Mucosa of gallbladder (tissue), 1 donor: Measurements from ENCODE around the gene ZBED3. TPM values are rescaled to one million over a fixed set of nuclear protein-coding genes. Genes with fewer than 3 reads are reported as not detected.
"Not testable (repeated sequence)": the region's sequence is repeated elsewhere in the genome, so short reads cannot be mapped to it uniquely, and the experiment has no call there.

ENCODE experiments used
- DNase-seq: peaks from one replicate; pipeline ENCODE4 v3.0.0-alpha.2; 2020; ENCODE audit warnings: low spot score
- total RNA-seq: library from RNA; stranded (reverse); gene quantifications from one replicate; pipeline ENCODE4 v1.2.1, GENCODE V29; 2021
- donor health status: DM: no; HTN: no; CAD: no.

The ZBED3 gene, protein sequence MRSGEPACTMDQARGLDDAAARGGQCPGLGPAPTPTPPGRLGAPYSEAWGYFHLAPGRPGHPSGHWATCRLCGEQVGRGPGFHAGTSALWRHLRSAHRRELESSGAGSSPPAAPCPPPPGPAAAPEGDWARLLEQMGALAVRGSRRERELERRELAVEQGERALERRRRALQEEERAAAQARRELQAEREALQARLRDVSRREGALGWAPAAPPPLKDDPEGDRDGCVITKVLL
- 16.6 TPM for total RNA-seq

DNA sequence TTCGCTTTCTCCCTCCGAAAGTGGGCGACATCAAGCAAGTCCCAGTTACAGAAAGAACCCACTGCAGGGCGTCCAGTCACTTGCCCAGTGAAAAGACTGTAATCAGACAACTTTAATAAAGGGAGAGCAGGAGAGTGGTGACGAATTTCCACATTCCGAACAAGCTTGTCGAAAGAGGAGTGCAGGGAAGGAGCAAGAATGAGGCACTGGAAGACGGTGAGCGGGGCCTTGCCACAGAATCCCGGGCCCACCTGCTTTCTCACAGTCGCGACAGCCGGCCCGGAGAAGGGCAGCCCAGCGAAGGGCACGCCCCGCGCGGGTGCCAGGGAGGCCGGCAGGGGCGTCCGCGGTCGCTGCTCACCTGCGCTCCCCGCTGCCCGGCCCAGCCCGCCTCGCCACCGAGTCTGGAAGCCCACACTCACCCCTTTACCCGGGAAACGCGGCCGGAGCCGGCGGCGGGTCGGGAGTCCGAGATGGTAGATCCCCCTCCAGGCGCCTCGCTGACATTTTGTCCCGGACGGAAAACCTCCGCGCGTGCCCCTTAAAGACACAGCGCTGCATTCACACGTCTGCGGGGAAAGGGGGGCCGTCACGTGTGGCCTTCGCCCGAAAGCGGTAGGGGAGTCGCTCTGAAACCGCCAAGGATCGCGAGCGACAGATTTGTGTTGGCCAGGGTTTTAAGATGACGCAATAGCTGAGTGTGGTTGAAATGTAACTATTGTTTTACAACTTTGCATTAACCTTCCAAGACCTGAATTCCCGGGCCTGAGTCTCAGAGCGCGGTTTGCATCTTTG is at the start of gene ZBED3:
Gene ZBED3 (minus strand): TSS at position 597 of the 795 bp plus-strand sequence. CDS start 9,407 bp downstream, outside the sequence.
- DNase-seq = peak; percentile 63

GRCh38 chr5:77133061-77133758 is 46.1 kb upstream of the ZBED3 start:
- peak; percentile 69 for DNase-seq

DNA sequence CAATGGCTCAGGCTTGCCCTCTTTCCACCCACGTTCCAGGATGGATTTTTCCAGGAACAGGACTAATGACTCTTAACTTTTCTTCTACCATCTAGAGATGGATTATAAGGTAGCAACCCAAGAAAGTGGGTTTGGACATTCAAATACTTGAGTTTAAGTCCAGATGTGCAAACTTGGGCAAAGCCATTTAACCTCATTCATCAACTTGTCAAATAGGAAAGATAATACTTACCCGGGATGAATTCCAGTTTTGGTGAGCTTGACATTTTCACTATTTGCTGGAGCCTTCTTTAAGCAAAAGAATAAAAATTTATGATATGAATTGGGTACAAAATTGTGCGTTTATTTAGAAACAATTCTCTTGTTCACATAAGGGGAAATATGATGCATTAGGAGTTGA is 44.3 kb upstream of the ZBED3 start:
- no peak for DNase-seq

DNA sequence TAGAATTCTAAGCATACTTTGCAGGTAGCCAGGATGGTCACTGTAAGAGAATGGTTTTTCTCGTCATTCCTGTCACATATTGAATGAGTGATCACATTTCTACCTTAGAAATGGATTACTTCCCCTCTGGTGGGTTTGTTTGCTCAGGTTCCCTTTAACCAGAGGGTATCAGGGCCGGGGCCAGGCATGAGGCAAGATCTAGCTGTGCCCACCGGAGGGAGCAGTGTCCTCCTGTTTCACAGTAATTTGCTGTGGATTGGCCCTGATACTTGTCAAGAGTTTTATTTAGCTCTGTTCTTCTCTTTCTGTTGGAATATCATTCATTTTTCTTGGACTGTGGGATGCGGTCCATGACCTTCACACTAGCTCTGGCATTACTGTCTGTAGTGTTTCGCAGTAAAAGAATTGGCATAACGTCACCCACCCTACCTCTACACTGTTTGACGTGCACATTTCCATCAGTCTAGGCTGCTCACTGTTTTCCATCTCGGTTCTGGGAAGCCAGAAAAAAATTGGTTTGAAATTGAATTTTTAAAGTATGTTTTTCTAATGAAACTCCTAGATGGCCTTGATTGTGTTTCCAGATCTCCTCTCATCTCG is 42.4 kb upstream of the ZBED3 start:
- DNase-seq = no peak

DNA sequence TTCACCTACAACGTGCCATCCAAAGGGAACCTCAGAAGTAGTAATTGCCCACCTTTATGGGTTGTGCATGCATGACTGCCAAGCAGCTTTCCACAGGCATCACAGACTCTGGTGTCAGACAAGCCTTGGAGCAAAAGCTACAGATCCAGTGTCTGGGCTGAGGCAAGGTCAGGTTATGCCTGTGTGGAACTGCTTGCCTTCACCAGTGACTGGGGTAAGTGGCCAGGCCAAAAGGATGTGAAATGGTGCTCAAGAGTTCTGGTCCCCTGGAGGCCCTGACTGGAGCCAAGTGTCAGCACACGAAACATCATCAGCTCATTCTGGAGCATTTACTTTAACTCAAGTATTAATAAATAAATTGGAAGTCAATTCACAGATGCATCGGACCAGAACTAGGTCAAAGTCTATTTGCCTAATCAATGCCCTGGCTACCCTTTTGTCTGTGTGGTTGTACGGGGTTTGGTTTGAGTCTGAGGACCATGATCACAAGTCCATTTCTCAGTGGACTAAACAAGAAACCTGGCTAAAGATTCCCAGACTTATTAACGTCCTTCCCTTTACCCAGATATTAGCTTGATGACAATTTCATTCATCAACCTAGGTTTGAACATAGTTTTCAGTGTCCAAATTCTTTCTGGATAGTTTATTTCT is 41.5 kb upstream of the ZBED3 start:
- DNase-seq = no peak

GRCh38 chr5:77123057-77123456 is 36.0 kb upstream of the ZBED3 start:
- no peak for DNase-seq

DNA sequence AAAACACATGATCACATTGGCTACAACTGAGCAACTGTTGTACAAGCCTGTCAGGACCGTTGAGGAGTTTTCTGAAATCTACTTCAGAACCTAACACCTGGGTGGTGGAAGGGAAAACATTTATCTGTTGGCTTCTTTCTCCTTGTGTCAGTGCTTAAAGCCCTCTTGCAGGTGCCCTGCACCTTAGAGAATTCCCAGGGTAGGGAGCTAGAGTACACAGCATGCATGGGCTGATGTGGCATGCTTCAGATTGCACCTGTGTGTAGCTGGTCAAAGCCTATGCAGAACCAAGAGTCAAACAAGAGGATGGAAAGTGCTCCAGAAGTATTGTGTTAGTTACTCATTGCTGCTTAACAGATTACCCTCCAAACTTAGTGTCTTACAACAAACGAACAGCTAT is 33.6 kb upstream of the ZBED3 start:
- no peak for DNase-seq

DNA sequence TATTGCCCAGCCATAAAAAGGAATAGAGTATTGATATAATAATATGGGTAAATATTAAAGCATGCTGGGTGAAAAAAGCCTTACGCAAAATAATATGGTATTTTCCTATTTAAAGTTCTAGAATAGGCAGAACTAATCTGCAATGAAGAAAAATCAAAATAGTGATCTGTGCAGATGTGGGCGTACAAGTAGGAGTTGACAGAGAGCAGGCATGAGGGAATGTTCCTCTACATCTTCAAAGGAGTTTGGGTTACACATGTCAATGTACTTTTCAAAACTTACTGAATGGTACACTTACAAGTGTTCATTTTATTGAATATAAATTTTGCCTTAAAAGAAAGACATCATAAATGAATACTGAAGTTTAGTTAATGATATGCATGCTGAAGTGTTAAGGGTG is 33.0 kb upstream of the ZBED3 start:
- no peak for DNase-seq

- no peak for DNase-seq
Observed at GRCh38 chr5:77117161-77117560, 30.1 kb upstream of the ZBED3 start.

- DNase-seq = not testable (repeated sequence)
Observed at GRCh38 chr5:77107035-77107434, 19.9 kb upstream of the ZBED3 start.

DNA sequence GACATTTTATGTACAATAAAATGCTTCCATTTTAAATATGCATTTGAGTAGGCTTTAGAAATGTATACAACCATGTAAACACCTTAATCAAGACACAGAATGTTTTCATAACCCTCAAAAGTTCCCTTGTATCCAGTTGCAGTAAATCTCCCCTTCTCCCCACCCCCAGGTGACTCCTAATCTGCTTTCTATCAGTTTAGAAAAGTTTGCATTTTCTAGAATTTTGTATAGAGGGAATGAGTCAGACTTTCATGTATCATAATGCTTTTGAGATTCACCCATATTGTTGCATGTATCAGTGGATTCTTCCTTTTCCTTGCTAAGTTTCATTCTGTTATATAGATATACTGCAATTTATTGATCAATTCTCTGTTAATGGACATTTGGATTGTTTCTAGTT is 17.7 kb upstream of the ZBED3 start:
- no peak for DNase-seq

DNA sequence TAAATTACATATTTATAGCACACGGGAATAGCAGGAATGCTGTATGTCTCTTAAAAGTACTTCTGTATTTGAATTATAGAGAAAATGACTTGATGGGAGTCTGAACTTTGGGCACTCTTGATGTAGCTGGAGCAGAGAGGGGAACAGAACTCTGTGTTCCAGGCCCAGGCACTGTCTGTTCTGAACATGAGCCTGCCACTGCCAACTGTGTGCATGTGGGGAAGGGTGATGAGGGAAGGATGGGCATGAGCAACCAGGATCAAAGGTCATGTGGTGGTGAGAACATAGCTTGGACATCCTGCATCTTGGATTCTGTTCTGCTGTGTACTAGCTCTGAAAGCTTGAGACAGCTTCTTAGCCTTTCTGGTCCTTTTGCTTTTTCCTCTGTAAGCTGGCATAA is 16.4 kb upstream of the ZBED3 start:
- DNase-seq = no peak

DNA sequence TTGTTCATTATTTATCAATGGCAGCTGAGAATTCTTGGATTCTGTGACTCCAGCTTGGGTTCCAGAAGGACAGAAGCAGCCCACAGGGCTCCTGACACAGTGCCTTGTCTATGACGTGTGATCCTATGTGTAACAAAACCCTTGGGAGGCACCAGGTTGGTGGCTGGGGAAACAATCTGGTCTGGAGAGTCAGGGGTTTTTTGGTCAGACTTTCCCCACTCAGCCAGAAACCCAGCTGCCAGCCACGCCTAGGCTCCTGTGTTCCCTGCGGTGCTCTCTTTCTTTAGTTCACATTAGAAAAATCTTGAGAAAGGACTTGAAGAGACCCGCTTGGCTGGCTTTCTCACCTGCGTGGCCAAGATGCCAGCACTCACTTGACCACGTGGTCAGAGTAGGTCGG is 15.5 kb upstream of the ZBED3 start:
- DNase-seq = no peak

DNA sequence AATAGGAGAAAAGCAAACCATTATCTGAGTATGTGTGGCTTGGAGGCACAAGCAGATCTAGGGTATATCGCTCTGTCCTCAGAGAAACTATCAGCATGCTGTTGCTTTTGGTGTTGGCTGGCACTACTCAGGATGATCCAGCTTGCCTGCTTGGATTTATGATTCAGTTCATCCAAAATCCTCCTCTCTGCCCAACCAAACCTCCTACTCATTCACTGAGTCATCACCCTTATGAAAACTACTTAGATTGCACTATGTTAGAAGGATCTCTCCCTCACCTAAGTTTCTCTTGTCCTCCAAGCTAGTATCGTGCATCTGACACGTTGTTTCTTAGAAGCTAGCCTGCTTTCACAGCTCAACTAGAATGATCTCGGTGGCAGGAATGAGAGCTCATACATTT is 14.2 kb upstream of the ZBED3 start:
- no peak for DNase-seq

- DNase-seq = no peak
Observed at GRCh38 chr5:77095189-77095588, 8.1 kb upstream of the ZBED3 start.

GRCh38 chr5:77087484-77088261 is 588 bp upstream of the ZBED3 start:
- DNase-seq = peak; percentile 19

- DNase-seq = no peak
Observed at GRCh38 chr5:77086368-77086688, 757 bp downstream of the ZBED3 start.

DNA sequence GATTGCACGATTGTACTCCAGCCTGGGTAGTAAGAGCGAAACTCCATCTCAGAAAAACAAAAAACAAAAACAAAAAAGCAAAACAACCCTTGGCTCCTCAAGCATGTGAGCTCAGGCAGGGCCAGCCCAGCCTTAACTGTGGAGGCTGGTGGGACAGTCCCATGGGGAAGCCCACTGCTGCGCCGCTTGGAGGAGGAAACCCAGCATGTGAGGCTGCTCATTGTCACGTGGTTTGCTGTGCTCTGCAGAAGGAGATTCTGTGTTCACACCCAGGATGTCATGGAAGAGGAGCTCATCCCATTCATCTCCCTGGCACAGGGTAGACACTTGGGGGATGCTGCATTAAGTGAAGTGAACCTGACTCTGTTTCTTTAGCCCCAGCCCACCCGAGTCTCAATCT is 4.0 kb downstream of the ZBED3 start:
- no peak for DNase-seq

GRCh38 chr5:77082280-77082679 is 4.8 kb downstream of the ZBED3 start:
- no peak for DNase-seq

GRCh38 chr5:77080905-77081304 is 6.2 kb downstream of the ZBED3 start:
- no peak for DNase-seq

DNA sequence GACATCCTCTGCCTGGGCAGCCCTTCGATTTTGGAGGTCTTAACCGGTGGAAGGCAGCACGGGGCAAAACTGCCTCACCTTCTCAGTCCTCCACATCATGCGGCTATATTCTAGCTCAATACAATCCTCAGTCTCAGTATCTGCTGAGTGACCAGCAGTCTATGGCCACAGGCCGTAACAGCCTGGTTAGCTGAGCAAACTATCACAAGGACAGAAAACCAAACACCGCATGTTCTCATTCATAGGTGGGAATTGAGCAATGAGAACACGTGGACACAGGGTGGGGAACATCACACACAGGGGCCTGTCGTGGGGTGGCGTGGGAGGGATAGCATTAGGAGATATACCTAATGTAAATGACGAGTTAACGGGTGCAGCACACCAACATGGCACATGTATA is 6.6 kb downstream of the ZBED3 start:
- DNase-seq = not testable (repeated sequence)
